ENCODE data around the gene ASB3.

DNA sequence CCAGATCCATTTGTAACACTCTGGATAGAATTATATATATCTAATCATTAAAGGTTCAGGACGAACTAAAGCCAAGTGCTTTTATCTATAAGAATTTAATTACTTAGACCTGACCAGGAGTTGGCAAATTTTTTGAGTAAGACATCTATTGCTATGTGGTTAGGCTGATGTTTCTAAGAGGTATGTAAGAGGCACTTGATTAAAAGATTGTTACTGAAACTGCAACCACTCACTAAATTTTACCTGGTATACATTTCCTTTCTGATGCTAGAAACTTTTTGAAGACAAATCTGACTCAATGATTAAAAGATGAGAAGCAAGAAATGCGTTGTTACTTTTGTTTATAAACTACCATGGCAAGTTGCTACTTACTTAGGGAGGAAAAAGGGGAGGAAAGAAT is 95.9 kb downstream of the ASB3 start:
- TF ChIP-seq, protein P1, sequence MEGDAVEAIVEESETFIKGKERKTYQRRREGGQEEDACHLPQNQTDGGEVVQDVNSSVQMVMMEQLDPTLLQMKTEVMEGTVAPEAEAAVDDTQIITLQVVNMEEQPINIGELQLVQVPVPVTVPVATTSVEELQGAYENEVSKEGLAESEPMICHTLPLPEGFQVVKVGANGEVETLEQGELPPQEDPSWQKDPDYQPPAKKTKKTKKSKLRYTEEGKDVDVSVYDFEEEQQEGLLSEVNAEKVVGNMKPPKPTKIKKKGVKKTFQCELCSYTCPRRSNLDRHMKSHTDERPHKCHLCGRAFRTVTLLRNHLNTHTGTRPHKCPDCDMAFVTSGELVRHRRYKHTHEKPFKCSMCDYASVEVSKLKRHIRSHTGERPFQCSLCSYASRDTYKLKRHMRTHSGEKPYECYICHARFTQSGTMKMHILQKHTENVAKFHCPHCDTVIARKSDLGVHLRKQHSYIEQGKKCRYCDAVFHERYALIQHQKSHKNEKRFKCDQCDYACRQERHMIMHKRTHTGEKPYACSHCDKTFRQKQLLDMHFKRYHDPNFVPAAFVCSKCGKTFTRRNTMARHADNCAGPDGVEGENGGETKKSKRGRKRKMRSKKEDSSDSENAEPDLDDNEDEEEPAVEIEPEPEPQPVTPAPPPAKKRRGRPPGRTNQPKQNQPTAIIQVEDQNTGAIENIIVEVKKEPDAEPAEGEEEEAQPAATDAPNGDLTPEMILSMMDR (IDR thresholded peaks at IDR 0.05), result no peak
- no peak for TF ChIP-seq POLR2AphosphoS5 (IDR thresholded peaks at IDR 0.05)
- no peak for TF ChIP-seq POLR2A (IDR thresholded peaks at IDR 0.05)
